GM18873 (cell line): ENCODE measurements around the gene CCDC171.
"Not testable (repeated sequence)": the region's sequence is repeated elsewhere in the genome, so short reads cannot be mapped to it uniquely, and the experiment has no call there.

ENCODE experiments used
- ATAC-seq: cut with Tn5 transposase; IDR thresholded peaks from one replicate; pipeline ENCODE4 v1.9.1; 2021; ENCODE audit warnings: mild to moderate bottlenecking, moderate library complexity, moderate number of reproducible peaks; ENCODE audit not compliant: unreplicated experiment, low FRiP score

The CCDC171 gene

DNA sequence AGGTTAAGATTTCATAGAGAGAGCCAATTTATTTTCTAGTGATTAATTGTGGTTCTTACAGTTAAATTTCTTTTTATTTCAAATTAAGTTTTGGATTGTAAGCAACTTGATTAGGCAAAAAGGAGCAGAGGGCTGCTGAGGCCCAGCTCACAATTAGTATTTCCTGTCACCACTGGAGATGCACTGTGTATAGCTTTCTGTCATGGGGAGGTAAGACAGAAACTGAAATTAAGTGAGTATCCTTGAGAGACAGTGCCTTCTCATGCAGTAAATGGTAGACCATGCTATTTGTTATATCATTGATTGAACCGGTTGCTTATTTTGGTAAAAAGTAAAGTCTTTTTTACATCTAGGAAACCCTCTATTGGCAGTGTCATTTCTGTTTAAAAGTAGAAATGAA lies 190.7 kb downstream of the CCDC171 start:
- peak; percentile 73 for ATAC-seq

DNA sequence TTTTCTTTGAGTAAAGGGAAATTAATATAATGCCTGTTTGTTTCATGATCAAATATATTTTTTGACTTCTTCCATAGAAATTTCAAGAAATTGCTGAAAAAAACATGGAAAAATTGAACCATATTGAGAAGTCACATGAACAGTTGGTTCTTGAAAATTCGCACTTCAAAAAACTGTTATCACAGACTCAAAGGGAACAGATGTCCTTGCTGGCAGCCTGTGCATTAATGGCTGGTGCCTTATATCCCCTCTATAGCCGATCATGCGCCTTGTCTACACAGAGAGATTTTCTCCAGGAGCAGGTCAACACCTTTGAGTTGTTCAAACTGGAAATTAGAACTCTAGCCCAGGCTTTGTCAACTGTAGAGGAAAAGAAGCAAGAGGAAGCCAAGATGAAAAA lies 191.4 kb downstream of the CCDC171 start:
- ATAC-seq = no peak

- no peak for ATAC-seq
These were observed 194.1 kb downstream of the CCDC171 start for GRCh38 chr9:15746905-15747304.

DNA sequence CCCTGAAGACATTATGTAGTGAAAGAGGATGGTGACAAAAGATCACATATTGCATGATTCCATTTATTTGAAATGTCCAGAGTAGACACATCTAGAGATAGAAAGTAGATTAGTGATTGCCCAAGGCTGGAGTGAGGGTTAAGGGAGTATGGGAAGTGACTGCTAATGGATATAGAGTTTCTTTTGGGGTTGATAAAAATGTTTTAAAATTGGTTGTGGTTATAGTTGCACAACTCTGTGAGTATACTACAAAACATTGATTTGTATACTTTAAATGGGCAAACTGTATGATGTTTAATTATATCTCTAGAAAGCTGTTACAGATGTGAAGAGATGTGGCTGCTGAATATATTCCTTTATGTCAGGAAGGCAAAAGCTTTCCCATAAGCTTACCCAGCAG lies 202.8 kb downstream of the CCDC171 start:
- no peak for ATAC-seq

- no peak for ATAC-seq
These were observed 208.7 kb downstream of the CCDC171 start for GRCh38 chr9:15761551-15761950.

GRCh38 chr9:15763371-15763770 lies 210.5 kb downstream of the CCDC171 start:
- no peak for ATAC-seq

GRCh38 chr9:15764131-15764530 lies 211.3 kb downstream of the CCDC171 start:
- no peak for ATAC-seq

- no peak for ATAC-seq
These were observed 216.7 kb downstream of the CCDC171 start for GRCh38 chr9:15769547-15769946.

- no peak for ATAC-seq
These were observed 226.0 kb downstream of the CCDC171 start for GRCh38 chr9:15778861-15779260.

GRCh38 chr9:15782106-15782505 lies 229.3 kb downstream of the CCDC171 start:
- no peak for ATAC-seq

DNA sequence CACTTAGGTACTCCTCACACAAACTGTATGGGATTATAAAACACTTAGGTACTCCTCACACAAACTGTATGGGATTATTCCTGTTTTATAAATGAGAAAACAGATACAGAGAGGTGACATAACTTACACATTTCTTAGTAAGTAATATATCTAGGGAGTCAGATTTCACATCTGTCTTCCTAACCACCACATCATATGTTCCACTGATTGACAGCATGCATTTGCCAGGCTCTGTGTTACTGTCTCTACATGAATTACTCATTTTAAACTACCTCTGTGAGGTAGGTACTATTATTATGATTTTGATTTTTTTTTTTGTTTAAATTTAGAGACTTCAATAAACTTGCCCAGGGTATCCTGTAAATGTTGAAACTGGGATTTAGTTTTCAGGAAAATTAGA lies 232.7 kb downstream of the CCDC171 start:
- ATAC-seq = no peak

- ATAC-seq = no peak
These were observed 233.8 kb downstream of the CCDC171 start for GRCh38 chr9:15786616-15787015.

- ATAC-seq = not testable (repeated sequence)
These were observed 257.5 kb downstream of the CCDC171 start for GRCh38 chr9:15810219-15810899.

DNA sequence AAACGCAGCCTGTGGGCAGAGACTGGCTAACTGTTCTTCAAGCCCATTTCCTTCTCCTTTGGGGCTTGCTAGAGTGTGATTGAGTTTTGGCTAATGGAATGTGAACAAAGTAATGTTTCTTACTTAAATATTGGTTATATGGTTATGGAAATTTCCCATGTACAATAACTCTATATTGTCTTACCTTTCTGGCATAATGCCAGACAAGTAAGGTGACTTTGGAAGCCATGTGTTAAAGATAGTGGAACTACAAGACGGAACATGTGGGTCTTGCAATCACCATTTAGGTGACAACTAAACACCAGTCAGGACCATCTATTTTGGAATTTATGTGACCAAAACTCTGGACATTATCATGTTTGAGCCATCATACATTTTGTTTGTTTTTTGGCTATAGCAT lies 260.2 kb downstream of the CCDC171 start:
- ATAC-seq = no peak

DNA sequence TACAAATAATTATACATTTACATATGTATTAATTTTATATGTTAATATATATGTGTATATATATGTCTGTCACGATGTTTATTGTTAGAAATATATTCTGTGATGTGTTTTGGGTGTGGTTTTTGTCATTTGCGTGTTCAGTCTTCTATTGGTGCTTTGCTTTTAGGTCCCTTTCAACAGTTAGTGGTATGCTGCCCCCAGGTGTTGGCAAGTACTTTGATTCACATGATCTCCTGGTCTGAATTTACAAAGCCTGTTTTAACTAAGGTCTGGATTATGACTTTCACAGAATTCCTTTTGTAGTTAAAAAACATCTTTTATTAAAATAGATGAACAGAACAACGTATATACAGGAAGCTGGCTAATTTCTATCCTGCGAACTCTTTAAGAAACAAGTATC lies 271.5 kb downstream of the CCDC171 start:
- ATAC-seq = no peak

GRCh38 chr9:15831384-15831783 lies 278.5 kb downstream of the CCDC171 start:
- no peak for ATAC-seq

GRCh38 chr9:15834541-15834940 lies 281.7 kb downstream of the CCDC171 start:
- no peak for ATAC-seq

DNA sequence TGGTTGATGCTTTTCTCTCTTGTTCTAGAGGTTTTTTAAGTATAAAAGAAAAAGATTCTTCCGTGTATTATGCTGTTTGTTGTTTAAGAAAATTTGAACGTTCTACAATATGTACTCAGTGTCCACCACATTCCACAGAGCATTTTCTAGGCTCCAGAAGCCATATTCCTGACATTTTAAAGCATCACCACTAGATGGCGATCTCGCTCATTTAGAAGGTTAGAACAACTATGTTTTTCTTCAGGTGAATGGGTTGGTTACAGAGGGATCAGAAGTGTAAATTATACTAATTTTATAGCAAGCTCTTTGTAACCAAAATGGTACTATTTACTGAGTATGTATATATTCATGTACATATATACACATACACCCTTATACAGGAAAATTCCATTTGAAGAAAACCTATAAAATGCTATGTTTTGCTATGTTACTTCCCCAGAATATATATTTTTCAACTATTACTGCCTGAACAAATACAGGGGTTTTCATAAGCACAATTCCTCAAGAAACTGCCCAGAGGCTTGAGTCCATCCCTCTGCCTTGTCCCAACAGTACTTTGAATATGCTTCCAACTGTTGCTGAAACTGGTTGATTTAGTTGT lies 284.3 kb downstream of the CCDC171 start:
- peak; percentile 81 for ATAC-seq

GRCh38 chr9:15842051-15842450 lies 289.2 kb downstream of the CCDC171 start:
- ATAC-seq = no peak

DNA sequence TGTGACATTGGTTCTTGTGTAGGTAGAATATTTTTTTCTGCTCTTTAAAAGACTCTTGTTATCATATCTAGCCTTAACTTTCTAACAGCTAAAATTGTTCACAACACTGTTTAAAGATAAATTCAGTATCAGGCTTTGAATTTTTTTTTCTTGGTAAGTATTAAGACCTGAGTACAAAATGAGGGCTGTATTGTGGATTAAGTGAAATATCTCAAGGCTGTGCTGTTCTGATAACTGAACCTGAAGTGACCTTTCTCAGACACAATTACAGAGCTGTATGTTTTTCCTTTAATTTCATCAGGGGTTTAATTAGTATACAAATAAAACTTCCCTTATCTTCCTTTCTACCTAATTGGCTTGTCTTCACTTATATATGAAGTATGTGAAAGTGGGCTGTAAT lies 290.5 kb downstream of the CCDC171 start:
- ATAC-seq = no peak

- no peak for ATAC-seq
These were observed 291.1 kb downstream of the CCDC171 start for GRCh38 chr9:15843931-15844330.

GRCh38 chr9:15846611-15847010 lies 293.8 kb downstream of the CCDC171 start:
- no peak for ATAC-seq
